HepG2 (cell line): ENCODE data around the gene ABCG1. TPM values are rescaled to one million over a fixed set of nuclear protein-coding genes. Genes with fewer than 3 reads are reported as not detected.

Experiments used
- GABPB1 ChIP-seq: IDR thresholded peaks from 2 replicates; pipeline ENCODE4 v1.6.1; 2016; ENCODE audit warnings: mild to moderate bottlenecking, missing genetic modification reagents, moderate library complexity, missing compliant biosample characterization
- GATAD1 ChIP-seq: IDR thresholded peaks from 2 replicates; pipeline ENCODE4 v1.6.1; 2016; ENCODE audit warnings: missing genetic modification reagents, missing compliant biosample characterization
- GPN1 ChIP-seq: sonication (generic); formaldehyde crosslinking; IDR thresholded peaks from 2 replicates; pipeline ENCODE4 v1.5.1; 2020; ENCODE audit warnings: missing genetic modification reagents, borderline replicate concordance
- HCFC1 ChIP-seq: fragments of 150-350 bp; IDR thresholded peaks from 2 replicates; pipeline ENCODE4 v1.6.1; 2014; ENCODE audit warnings: low read depth, low read length
- JUND ChIP-seq: sonication (generic); formaldehyde crosslinking; IDR thresholded peaks from 2 replicates; pipeline ENCODE4 v1.8.0; 2022; ENCODE audit warnings: mild to moderate bottlenecking, missing genetic modification reagents
- NCOA5 ChIP-seq: sonication (generic); formaldehyde crosslinking; IDR thresholded peaks from 2 replicates; pipeline ENCODE4 v1.4.0; 2020; ENCODE audit warnings: missing genetic modification reagents
- PCBP1 ChIP-seq: fragments of 200-400 bp; formaldehyde crosslinking; IDR thresholded peaks from 2 replicates; pipeline ENCODE4 v1.6.1; 2017; ENCODE audit warnings: mild to moderate bottlenecking, low read depth, low read length, borderline replicate concordance
- TGIF2 ChIP-seq: IDR thresholded peaks from 2 replicates; pipeline ENCODE4 v1.6.1; 2016; ENCODE audit warnings: control low read depth, missing compliant biosample characterization
- YEATS2 ChIP-seq: sonication (generic); formaldehyde crosslinking; IDR thresholded peaks from 2 replicates; pipeline ENCODE4 v1.4.0; 2020; ENCODE audit warnings: missing genetic modification reagents, borderline replicate concordance
- ZBTB1 ChIP-seq: sonication (generic); formaldehyde crosslinking; IDR thresholded peaks from 2 replicates; pipeline ENCODE4 v1.4.0; 2020; ENCODE audit warnings: missing genetic modification reagents, borderline replicate concordance
- ZNF20 ChIP-seq: sonication (generic); formaldehyde crosslinking; IDR thresholded peaks from 2 replicates; pipeline ENCODE4 v1.4.0; 2020; ENCODE audit warnings: mild to moderate bottlenecking, moderate library complexity, missing genetic modification reagents
- ZNF264 ChIP-seq: sonication (generic); formaldehyde crosslinking; IDR thresholded peaks from 2 replicates; pipeline ENCODE4 v1.4.0; 2020; ENCODE audit warnings: missing genetic modification reagents
- ZNF761 ChIP-seq: sonication (generic); formaldehyde crosslinking; conservative IDR thresholded peaks from 2 replicates; pipeline ENCODE4 v1.4.0; 2020; ENCODE audit warnings: mild to moderate bottlenecking, missing genetic modification reagents
- polyA plus RNA-seq, 8 experiments: library from polyadenylated mRNA; depleted of rRNA in 3 of 8; stranded (reverse) in 7 of 8; unstranded in 1 of 8; fragments of >200 nt; fragmentation: Illumina TruSeq in 4 of 8; extraction: Trizol in 4 of 8; gene quantifications; 2 replicates each; pipeline versions ENCODE4 v1.2.1 to v1.2.3, GENCODE V29; 2011 to 2016; ENCODE audit warnings: low read depth in 4 of 8, missing spikeins in 1 of 8, mixed read lengths in 1 of 8; ENCODE audit not compliant: insufficient read depth in 1 of 8
- total RNA-seq, 5 experiments: library from RNA; depleted of rRNA; stranded (reverse); fragments of >200 nt; fragmentation: Illumina TruSeq; extraction: Trizol; gene quantifications; 2 replicates each; pipeline ENCODE4 v1.2.3, GENCODE V29; 2016; ENCODE audit warnings: low read depth in 1 of 5
- TF ChIP-seq, protein P1 (sequence below): sonication (generic); formaldehyde crosslinking; IDR thresholded peaks from 2 replicates; pipeline ENCODE4 v1.4.0; 2020; ENCODE audit warnings: missing genetic modification reagents
- TF ChIP-seq, protein P2 (sequence below): sonication (generic); formaldehyde crosslinking; IDR thresholded peaks from 2 replicates; pipeline ENCODE4 v1.4.0; 2020; ENCODE audit warnings: mild to moderate bottlenecking, missing genetic modification reagents, borderline replicate concordance
- TF ChIP-seq, protein P3 (sequence below): sonication (generic); formaldehyde crosslinking; IDR thresholded peaks from 2 replicates; pipeline ENCODE4 v1.8.1; 2023; ENCODE audit warnings: mild to moderate bottlenecking, missing genetic modification reagents
- TF ChIP-seq, protein P4 (sequence below): sonication (generic); formaldehyde crosslinking; IDR thresholded peaks from 2 replicates; pipeline ENCODE4 v1.9.0; 2021; ENCODE audit warnings: missing genetic modification reagents, mild to moderate bottlenecking, borderline replicate concordance

Gene ABCG1
- total and polyA plus RNA-seq, 2 of the 13 experiments (the other 11 are each of a cell fraction or from before 2014, with no cell fraction given), result 0.04 TPM; not detected in 1

- TF ChIP-seq, protein P1, sequence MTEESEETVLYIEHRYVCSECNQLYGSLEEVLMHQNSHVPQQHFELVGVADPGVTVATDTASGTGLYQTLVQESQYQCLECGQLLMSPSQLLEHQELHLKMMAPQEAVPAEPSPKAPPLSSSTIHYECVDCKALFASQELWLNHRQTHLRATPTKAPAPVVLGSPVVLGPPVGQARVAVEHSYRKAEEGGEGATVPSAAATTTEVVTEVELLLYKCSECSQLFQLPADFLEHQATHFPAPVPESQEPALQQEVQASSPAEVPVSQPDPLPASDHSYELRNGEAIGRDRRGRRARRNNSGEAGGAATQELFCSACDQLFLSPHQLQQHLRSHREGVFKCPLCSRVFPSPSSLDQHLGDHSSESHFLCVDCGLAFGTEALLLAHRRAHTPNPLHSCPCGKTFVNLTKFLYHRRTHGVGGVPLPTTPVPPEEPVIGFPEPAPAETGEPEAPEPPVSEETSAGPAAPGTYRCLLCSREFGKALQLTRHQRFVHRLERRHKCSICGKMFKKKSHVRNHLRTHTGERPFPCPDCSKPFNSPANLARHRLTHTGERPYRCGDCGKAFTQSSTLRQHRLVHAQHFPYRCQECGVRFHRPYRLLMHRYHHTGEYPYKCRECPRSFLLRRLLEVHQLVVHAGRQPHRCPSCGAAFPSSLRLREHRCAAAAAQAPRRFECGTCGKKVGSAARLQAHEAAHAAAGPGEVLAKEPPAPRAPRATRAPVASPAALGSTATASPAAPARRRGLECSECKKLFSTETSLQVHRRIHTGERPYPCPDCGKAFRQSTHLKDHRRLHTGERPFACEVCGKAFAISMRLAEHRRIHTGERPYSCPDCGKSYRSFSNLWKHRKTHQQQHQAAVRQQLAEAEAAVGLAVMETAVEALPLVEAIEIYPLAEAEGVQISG (CRISPR knock-in tag), result peak; percentile 72
- TF ChIP-seq NCOA5 (CRISPR knock-in tag) (no peak), GPN1 (CRISPR knock-in tag) (no peak), GABPB1 (CRISPR knock-in tag) (peak; percentile 62), ZBTB1 (CRISPR knock-in tag) (no peak), PCBP1 (no peak), YEATS2 (CRISPR knock-in tag) (0 out of 2 replicates have a peak, but pooled peaks have one; percentile 23), ZNF264 (CRISPR knock-in tag) (no peak), JUND (peak; percentile 21; the same call in 1 of the 2 replicates), ZNF761 (CRISPR knock-in tag) (0 out of 2 replicates have a peak, but pooled peaks have one; percentile 27), HCFC1 (no peak), GATAD1 (0 out of 2 replicates have a peak, but pooled peaks have one; percentile 12), ZNF20 (CRISPR knock-in tag) (no peak), TGIF2 (CRISPR knock-in tag) (peak; percentile 68; the same call in 1 of the 2 replicates)
- TF ChIP-seq, protein P2, sequence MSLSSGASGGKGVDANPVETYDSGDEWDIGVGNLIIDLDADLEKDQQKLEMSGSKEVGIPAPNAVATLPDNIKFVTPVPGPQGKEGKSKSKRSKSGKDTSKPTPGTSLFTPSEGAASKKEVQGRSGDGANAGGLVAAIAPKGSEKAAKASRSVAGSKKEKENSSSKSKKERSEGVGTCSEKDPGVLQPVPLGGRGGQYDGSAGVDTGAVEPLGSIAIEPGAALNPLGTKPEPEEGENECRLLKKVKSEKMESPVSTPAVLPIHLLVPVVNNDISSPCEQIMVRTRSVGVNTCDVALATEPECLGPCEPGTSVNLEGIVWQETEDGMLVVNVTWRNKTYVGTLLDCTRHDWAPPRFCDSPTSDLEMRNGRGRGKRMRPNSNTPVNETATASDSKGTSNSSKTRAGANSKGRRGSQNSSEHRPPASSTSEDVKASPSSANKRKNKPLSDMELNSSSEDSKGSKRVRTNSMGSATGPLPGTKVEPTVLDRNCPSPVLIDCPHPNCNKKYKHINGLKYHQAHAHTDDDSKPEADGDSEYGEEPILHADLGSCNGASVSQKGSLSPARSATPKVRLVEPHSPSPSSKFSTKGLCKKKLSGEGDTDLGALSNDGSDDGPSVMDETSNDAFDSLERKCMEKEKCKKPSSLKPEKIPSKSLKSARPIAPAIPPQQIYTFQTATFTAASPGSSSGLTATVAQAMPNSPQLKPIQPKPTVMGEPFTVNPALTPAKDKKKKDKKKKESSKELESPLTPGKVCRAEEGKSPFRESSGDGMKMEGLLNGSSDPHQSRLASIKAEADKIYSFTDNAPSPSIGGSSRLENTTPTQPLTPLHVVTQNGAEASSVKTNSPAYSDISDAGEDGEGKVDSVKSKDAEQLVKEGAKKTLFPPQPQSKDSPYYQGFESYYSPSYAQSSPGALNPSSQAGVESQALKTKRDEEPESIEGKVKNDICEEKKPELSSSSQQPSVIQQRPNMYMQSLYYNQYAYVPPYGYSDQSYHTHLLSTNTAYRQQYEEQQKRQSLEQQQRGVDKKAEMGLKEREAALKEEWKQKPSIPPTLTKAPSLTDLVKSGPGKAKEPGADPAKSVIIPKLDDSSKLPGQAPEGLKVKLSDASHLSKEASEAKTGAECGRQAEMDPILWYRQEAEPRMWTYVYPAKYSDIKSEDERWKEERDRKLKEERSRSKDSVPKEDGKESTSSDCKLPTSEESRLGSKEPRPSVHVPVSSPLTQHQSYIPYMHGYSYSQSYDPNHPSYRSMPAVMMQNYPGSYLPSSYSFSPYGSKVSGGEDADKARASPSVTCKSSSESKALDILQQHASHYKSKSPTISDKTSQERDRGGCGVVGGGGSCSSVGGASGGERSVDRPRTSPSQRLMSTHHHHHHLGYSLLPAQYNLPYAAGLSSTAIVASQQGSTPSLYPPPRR, result peak; percentile 18; the same call in 1 of the 2 replicates
- TF ChIP-seq, protein P3, sequence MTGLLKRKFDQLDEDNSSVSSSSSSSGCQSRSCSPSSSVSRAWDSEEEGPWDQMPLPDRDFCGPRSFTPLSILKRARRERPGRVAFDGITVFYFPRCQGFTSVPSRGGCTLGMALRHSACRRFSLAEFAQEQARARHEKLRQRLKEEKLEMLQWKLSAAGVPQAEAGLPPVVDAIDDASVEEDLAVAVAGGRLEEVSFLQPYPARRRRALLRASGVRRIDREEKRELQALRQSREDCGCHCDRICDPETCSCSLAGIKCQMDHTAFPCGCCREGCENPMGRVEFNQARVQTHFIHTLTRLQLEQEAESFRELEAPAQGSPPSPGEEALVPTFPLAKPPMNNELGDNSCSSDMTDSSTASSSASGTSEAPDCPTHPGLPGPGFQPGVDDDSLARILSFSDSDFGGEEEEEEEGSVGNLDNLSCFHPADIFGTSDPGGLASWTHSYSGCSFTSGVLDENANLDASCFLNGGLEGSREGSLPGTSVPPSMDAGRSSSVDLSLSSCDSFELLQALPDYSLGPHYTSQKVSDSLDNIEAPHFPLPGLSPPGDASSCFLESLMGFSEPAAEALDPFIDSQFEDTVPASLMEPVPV, result no peak
- TF ChIP-seq, protein P4, sequence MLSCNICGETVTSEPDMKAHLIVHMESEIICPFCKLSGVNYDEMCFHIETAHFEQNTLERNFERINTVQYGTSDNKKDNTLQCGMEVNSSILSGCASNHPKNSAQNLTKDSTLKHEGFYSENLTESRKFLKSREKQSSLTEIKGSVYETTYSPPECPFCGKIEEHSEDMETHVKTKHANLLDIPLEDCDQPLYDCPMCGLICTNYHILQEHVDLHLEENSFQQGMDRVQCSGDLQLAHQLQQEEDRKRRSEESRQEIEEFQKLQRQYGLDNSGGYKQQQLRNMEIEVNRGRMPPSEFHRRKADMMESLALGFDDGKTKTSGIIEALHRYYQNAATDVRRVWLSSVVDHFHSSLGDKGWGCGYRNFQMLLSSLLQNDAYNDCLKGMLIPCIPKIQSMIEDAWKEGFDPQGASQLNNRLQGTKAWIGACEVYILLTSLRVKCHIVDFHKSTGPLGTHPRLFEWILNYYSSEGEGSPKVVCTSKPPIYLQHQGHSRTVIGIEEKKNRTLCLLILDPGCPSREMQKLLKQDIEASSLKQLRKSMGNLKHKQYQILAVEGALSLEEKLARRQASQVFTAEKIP, result no peak
These were observed 96.5 kb downstream of the ABCG1 start, which contains the start of gene TFF3 (continued) for GRCh38 chr21:42315296-42315891.
